ENCODE results near the gene PDCD11. TPM values are rescaled to one million over a fixed set of nuclear protein-coding genes. Genes with fewer than 3 reads are reported as not detected.
A peak's percentile ranks its signal among the peaks of the same experiment; 100 is the strongest.

Gene PDCD11
- total and polyA plus RNA-seq, 2 experiments from 2014 or later, result 17.5 to 26.6 TPM

DNA sequence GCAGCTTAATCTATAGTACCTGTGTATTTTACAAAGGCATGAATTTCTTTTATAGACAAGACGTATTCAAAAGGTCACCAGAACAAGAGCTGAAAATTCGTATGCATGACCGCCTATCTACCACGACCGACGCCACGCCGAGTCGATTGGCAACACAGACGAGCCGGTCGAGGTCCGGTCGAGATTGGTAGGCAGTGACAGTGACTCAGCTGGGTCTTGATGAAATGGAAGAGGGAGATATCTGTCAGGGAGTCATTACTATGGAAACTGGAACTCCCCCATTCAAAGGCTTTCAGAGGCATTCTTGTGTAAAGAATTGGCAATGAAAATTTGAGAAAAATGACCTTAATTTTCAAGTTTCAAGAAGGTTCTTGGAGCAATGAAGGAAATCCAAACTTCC is 2.2 kb upstream of the PDCD11 start:
- Histone ChIP-seq H2AFZ (no peak overlapping the region), H3K36me3 (ENCODE audit: low read depth) (peaks cover 33% of the 10 kb centered on the region), H3K4me1 (ENCODE audit: insufficient read depth) (peaks cover 33% of the 10 kb centered on the region), H3K79me2 (ENCODE audit: insufficient read depth) (peaks cover 91% of the 10 kb centered on the region), H3K9me3 (ENCODE audit: low read depth) (no peaks in the 10 kb centered on the region), H3K27me3 (replicated peaks; ENCODE audit: insufficient read depth) (no peaks in the 10 kb centered on the region), H3F3A (ENCODE audit: insufficient read depth) (0 out of 2 replicates have a peak, but pooled peaks cover 7% of the 10 kb centered on the region), H3K4me3 (no peak overlapping the region), H3K9ac (no peak overlapping the region), H3K27ac (no peak overlapping the region), H3K4me2 (ENCODE audit: unreplicated experiment) (peak overlapping the region; percentile 95), H4K20me1 (ENCODE audit: insufficient read depth) (no peaks in the 10 kb centered on the region; the same call in 1 of the 2 replicates), H3K9me2 (ENCODE audit: insufficient read depth) (no peaks in the 10 kb centered on the region)
- WGBS, 2 experiments (ENCODE audit: low coverage in 1 of 2, low lambda C conversion rate in 2 of 2, missing lambda C conversion rate in 2 of 2), result 92 to 94% methylated on average over 14 of the region's 14 CpGs
- in situ Hi-C loops (cut with MboI), result no loop called here
- DNase-seq, result no peak
- no peak for TF ChIP-seq EZH2 (IDR thresholded peaks at IDR 0.05; ENCODE audit: insufficient read depth, poor library complexity, severe bottlenecking)
- no peak for TF ChIP-seq EZH2phosphoT487 (IDR thresholded peaks at IDR 0.05; ENCODE audit: insufficient read depth, low read depth)

DNA sequence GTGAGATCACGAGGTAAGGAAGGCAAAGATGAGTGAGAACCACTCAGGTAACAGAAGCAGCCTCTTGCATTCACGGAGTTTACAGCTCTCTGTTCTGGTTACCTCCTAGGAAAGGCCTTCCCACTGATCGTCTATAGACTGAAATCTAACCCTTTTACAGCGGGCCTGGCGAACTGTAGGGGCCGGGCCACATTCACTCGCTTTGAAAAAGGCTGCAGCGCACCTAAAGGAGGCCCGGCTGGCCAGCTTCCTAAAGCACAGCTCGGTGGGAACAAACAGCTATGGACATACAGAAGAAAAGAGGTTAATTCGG is 716 bp upstream of the PDCD11 start:
- Histone ChIP-seq H3F3A (ENCODE audit: insufficient read depth) (0 out of 2 replicates have a peak, but pooled peaks cover 4% of the 10 kb centered on the region), H4K20me1 (ENCODE audit: insufficient read depth) (no peaks in the 10 kb centered on the region; the same call in 1 of the 2 replicates), H3K4me2 (ENCODE audit: unreplicated experiment) (peak overlapping the region; percentile 95), H3K27ac (peak overlapping the region; percentile 80), H2AFZ (peak overlapping the region; percentile 84), H3K4me3 (peak overlapping the region; percentile 96), H3K9me2 (ENCODE audit: insufficient read depth) (no peaks in the 10 kb centered on the region), H3K9ac (peak overlapping the region; percentile 97), H3K79me2 (ENCODE audit: insufficient read depth) (peaks cover 98% of the 10 kb centered on the region), H3K36me3 (ENCODE audit: low read depth) (peaks cover 24% of the 10 kb centered on the region), H3K4me1 (ENCODE audit: insufficient read depth) (peaks cover 33% of the 10 kb centered on the region), H3K9me3 (ENCODE audit: low read depth) (no peaks in the 10 kb centered on the region), H3K27me3 (replicated peaks; ENCODE audit: insufficient read depth) (no peaks in the 10 kb centered on the region)
- TF ChIP-seq EZH2phosphoT487 (IDR thresholded peaks at IDR 0.05; ENCODE audit: insufficient read depth, low read depth), result no peak
- no peak for TF ChIP-seq EZH2 (IDR thresholded peaks at IDR 0.05; ENCODE audit: insufficient read depth, poor library complexity, severe bottlenecking)
- peak; percentile 67 for DNase-seq
- in situ Hi-C loops (cut with MboI), result no loop called here
- 4 to 5% methylated on average over 11 of the region's 11 CpGs for WGBS, 2 experiments (ENCODE audit: low coverage in 1 of 2, low lambda C conversion rate in 2 of 2, missing lambda C conversion rate in 2 of 2)

DNA sequence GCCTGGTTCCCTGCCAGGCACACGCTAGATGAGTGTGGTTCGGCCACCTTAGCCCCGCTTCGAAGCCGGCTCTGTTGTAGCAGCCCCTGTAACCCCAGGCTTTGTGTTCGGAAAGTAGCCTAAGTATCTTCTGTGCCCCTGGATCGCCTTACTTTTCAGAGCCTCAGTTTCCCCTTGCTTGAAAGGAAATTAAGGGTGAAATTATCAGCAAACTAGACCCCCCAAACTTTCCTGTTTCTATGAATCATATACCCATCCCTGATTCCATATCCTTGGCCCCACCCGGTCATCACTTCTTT is 312 bp downstream of the PDCD11 start:
- peak overlapping the region; percentile 73 for H3K27ac ChIP-seq
- H3K79me2 ChIP-seq (ENCODE audit: insufficient read depth), result peaks cover 96% of the 10 kb centered on the region
- H4K20me1 ChIP-seq (ENCODE audit: insufficient read depth), result no peaks in the 10 kb centered on the region; the same call in 1 of the 2 replicates
- peaks cover 24% of the 10 kb centered on the region for H3K36me3 ChIP-seq (ENCODE audit: low read depth)
- H3K9me3 ChIP-seq (ENCODE audit: low read depth), result no peaks in the 10 kb centered on the region
- WGBS, 2 experiments (ENCODE audit: low coverage in 1 of 2, low lambda C conversion rate in 2 of 2, missing lambda C conversion rate in 2 of 2), result 0% methylated on average over 8 of the region's 8 CpGs
- peak overlapping the region; percentile 97 for H3K9ac ChIP-seq
- no peaks in the 10 kb centered on the region for H3K9me2 ChIP-seq (ENCODE audit: insufficient read depth)
- H3K4me3 ChIP-seq, result peak overlapping the region; percentile 96
- H3F3A ChIP-seq (ENCODE audit: insufficient read depth), result no peaks in the 10 kb centered on the region
- H2AFZ ChIP-seq, result peak overlapping the region; percentile 84
- in situ Hi-C loops (cut with MboI), result no loop called here
- H3K27me3 ChIP-seq (replicated peaks; ENCODE audit: insufficient read depth), result no peaks in the 10 kb centered on the region
- H3K4me2 ChIP-seq (ENCODE audit: unreplicated experiment), result peak overlapping the region; percentile 79
- peaks cover 33% of the 10 kb centered on the region for H3K4me1 ChIP-seq (ENCODE audit: insufficient read depth)
- no peak for DNase-seq
- no peak for TF ChIP-seq EZH2 (IDR thresholded peaks at IDR 0.05; ENCODE audit: insufficient read depth, poor library complexity, severe bottlenecking)
- no peak for TF ChIP-seq EZH2phosphoT487 (IDR thresholded peaks at IDR 0.05; ENCODE audit: insufficient read depth, low read depth)

DNA sequence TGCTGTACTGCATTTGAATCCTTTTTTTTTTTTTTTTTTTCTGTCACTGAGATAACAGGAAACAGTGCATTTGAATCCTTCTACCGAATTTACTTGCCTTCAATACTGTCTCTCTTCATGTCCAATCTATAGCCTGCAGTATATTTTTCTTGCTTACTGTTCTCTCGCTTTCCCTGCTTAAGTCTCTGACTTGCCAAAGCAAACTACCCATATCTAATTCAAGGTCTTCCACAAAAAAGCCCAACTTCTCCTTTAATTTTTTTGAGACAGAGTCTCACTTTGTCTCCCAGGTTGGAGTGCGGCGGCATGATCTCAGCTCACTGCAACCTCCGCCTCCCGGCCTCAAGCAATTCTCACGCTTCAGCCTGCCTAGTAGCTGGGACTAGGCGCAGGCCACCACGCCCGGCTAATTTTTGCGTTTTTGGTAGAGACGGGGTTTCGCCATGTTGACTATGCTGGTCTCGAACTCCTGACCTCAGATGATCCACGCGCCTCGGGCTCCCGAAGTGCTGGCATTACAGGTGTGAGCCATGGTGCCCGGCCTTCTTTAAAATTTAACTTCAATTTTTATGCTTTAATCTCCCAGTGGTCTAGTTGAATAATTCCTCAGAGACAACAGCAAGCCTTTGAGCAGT is 882 bp downstream of the PDCD11 start:
- in situ Hi-C loops (cut with MboI), result no loop called here
- H3K9me3 ChIP-seq (ENCODE audit: low read depth), result no peaks in the 10 kb centered on the region
- H3K9ac ChIP-seq, result peak overlapping the region; percentile 97
- H3F3A ChIP-seq (ENCODE audit: insufficient read depth), result no peaks in the 10 kb centered on the region
- peaks cover 20% of the 10 kb centered on the region for H3K36me3 ChIP-seq (ENCODE audit: low read depth)
- no peaks in the 10 kb centered on the region for H3K27me3 ChIP-seq (replicated peaks; ENCODE audit: insufficient read depth)
- peak overlapping the region; percentile 79 for H3K4me2 ChIP-seq (ENCODE audit: unreplicated experiment)
- no peaks in the 10 kb centered on the region for H3K9me2 ChIP-seq (ENCODE audit: insufficient read depth)
- peaks cover 90% of the 10 kb centered on the region for H3K79me2 ChIP-seq (ENCODE audit: insufficient read depth)
- peak overlapping the region; percentile 96 for H3K4me3 ChIP-seq
- peak; percentile 64 for DNase-seq
- peak overlapping the region; percentile 84 for H2AFZ ChIP-seq
- H3K27ac ChIP-seq, result peak overlapping the region; percentile 73
- no peak for TF ChIP-seq EZH2phosphoT487 (IDR thresholded peaks at IDR 0.05; ENCODE audit: insufficient read depth, low read depth)
- TF ChIP-seq EZH2 (IDR thresholded peaks at IDR 0.05; ENCODE audit: insufficient read depth, poor library complexity, severe bottlenecking), result no peak
- 46 to 51% methylated on average over 19 of the region's 19 CpGs for whole genome bisulfite sequencing, 2 experiments (ENCODE audit: low coverage in 1 of 2, low lambda C conversion rate in 2 of 2, missing lambda C conversion rate in 2 of 2)
- H4K20me1 ChIP-seq (ENCODE audit: insufficient read depth), result no peaks in the 10 kb centered on the region; the same call in 1 of the 2 replicates
- peaks cover 33% of the 10 kb centered on the region for H3K4me1 ChIP-seq (ENCODE audit: insufficient read depth)

All from GM23248 (cell line).